K562 treated with DMSO at 1 percent for 4 hours (cell line): ENCODE results near the gene DMXL1. TPM values are rescaled to one million over a fixed set of nuclear protein-coding genes. Genes with fewer than 3 reads are reported as not detected.

Experiments used
- total RNA-seq: library from RNA; unstranded; fragments of 300-600 nt; gene quantifications from 2 replicates; pipeline ENCODE4 v1.2.3, GENCODE V29; 2022; ENCODE audit not compliant: insufficient read depth

DMXL1 gene, protein sequence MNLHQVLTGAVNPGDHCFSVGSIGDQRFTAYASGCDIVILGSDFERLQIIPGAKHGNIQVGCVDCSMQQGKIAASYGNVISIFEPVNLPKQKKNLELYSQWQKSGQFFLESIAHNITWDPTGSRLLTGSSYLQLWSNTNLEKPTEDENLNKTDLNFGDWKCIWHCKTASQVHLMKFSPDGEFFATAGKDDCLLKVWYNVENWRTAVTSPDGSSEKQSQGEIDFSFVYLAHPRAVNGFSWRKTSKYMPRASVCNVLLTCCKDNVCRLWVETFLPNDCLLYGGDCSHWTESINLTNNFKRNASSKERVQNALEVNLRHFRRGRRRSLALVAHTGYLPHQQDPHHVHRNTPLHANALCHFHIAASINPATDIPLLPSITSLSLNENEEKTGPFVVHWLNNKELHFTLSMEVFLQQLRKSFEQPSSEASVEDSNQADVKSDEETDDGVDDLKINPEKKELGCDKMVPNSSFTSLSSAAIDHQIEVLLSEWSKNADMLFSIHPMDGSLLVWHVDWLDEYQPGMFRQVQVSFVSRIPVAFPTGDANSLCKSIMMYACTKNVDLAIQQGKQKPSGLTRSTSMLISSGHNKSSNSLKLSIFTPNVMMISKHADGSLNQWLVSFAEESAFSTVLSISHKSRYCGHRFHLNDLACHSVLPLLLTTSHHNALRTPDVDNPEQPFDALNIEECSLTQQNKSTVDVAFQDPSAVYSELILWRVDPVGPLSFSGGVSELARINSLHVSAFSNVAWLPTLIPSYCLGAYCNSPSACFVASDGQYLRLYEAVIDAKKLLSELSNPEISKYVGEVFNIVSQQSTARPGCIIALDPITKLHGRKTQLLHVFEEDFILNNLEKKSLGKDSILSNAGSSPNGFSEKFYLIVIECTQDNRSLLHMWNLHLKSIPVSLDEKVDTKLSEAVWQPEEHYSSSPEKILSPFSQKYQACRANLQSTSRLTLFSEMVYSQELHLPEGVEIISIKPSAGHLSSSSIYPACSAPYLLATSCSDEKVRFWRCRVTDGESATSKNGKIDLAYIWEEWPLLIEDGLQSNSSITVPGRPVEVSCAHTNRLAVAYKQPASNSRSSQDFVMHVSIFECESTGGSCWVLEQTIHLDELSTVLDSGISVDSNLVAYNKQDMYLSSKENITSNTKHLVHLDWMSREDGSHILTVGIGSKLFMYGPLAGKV (N-terminal part only)
- 15.0 and 31.2 TPM in 2 replicates for total RNA-seq

GRCh38 chr5:119070828-119071560 is at the start of gene DMXL1:
Gene DMXL1, plus strand, starts transcription at chr5:119071087. Its CDS starts 483 bp downstream, at chr5:119071570.

Other genes with a start within 250 kb of the DMXL1 start
- gene DTWD2, start 82.5 kb upstream of the DMXL1 start, total RNA-seq = 7.0 and 8.1 TPM in 2 replicates